GM08714 (cell line): ENCODE data around the gene EYA2.

Source experiments
- H3K4me3 ChIP-seq: fragments of 200-500 bp; sonication (Bioruptor generic); 2 replicates; pipeline ENCODE4 v1.5.1; 2014; ENCODE audit warnings: mild to moderate bottlenecking, low read length, inconsistent platforms
- ZNF274 ChIP-seq: IDR thresholded peaks from 2 replicates; pipeline ENCODE4 v1.6.1; 2012; ENCODE audit warnings: mild to moderate bottlenecking, low read depth, low read length

The EYA2 gene

GRCh38 chr20:47021850-47022249, 127.2 kb downstream of the EYA2 start:
- no peak overlapping the region for H3K4me3 ChIP-seq
- TF ChIP-seq ZNF274: no peak

- TF ChIP-seq ZNF274: no peak
- H3K4me3 ChIP-seq: no peak overlapping the region
Observed at GRCh38 chr20:47024461-47024937, 129.9 kb downstream of the EYA2 start.

GRCh38 chr20:47027042-47027441, 132.4 kb downstream of the EYA2 start:
- H3K4me3 ChIP-seq: no peak overlapping the region
- TF ChIP-seq ZNF274: no peak

- no peak overlapping the region for H3K4me3 ChIP-seq
- TF ChIP-seq ZNF274: no peak
Observed at GRCh38 chr20:47027456-47027855, 132.8 kb downstream of the EYA2 start.

GRCh38 chr20:47028487-47028886, 133.8 kb downstream of the EYA2 start:
- no peak overlapping the region for H3K4me3 ChIP-seq
- TF ChIP-seq ZNF274: no peak

GRCh38 chr20:47029845-47030244, 135.2 kb downstream of the EYA2 start:
- no peak overlapping the region for H3K4me3 ChIP-seq
- TF ChIP-seq ZNF274: no peak

- no peak overlapping the region for H3K4me3 ChIP-seq
- TF ChIP-seq ZNF274: no peak
Observed at GRCh38 chr20:47030271-47030810, 135.7 kb downstream of the EYA2 start.

GRCh38 chr20:47031004-47031403, 136.4 kb downstream of the EYA2 start:
- H3K4me3 ChIP-seq: no peak overlapping the region
- no peak for TF ChIP-seq ZNF274

GRCh38 chr20:47031821-47032220, 137.2 kb downstream of the EYA2 start:
- no peak overlapping the region for H3K4me3 ChIP-seq
- no peak for TF ChIP-seq ZNF274

GRCh38 chr20:47032933-47033578, 138.4 kb downstream of the EYA2 start:
- TF ChIP-seq ZNF274: no peak
- no peak overlapping the region for H3K4me3 ChIP-seq

GRCh38 chr20:47033665-47034064, 139.0 kb downstream of the EYA2 start:
- H3K4me3 ChIP-seq: no peak overlapping the region
- TF ChIP-seq ZNF274: no peak

- no peak overlapping the region for H3K4me3 ChIP-seq
- TF ChIP-seq ZNF274: no peak
Observed at GRCh38 chr20:47035026-47035590, 140.5 kb downstream of the EYA2 start.

GRCh38 chr20:47036091-47036870, 141.6 kb downstream of the EYA2 start:
- no peak for TF ChIP-seq ZNF274
- no peak overlapping the region for H3K4me3 ChIP-seq
